ENCODE data around the gene TET3. TPM values are rescaled to one million over a fixed set of nuclear protein-coding genes. Genes with fewer than 3 reads are reported as not detected.

Gene TET3
- polyA plus RNA-seq, 2 of the 4 experiments (the other 2 are of a cell fraction), result 4.6 to 6.1 TPM

DNA sequence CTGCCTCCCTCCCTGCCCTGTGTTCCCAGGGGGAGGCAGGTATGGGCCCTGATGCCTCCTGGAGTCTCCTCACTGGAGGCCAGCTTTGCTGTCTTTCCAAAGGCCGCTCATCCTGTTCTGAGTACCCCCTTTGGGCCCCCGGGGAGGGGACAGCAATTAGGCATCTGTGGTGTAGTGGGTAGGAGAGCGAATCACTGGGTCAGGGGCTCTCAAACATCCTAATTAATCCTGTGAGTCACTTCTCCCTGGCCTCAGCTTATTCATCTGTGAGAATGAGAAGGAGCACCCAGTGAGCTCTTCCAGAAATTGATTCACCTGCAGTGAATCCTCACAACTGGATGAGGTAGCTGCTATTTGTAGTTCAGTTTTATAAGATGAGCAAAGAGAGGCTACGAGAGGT, 16.4 kb downstream of the TET3 start (continued):
- TF ChIP-seq, protein P1, sequence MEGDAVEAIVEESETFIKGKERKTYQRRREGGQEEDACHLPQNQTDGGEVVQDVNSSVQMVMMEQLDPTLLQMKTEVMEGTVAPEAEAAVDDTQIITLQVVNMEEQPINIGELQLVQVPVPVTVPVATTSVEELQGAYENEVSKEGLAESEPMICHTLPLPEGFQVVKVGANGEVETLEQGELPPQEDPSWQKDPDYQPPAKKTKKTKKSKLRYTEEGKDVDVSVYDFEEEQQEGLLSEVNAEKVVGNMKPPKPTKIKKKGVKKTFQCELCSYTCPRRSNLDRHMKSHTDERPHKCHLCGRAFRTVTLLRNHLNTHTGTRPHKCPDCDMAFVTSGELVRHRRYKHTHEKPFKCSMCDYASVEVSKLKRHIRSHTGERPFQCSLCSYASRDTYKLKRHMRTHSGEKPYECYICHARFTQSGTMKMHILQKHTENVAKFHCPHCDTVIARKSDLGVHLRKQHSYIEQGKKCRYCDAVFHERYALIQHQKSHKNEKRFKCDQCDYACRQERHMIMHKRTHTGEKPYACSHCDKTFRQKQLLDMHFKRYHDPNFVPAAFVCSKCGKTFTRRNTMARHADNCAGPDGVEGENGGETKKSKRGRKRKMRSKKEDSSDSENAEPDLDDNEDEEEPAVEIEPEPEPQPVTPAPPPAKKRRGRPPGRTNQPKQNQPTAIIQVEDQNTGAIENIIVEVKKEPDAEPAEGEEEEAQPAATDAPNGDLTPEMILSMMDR (IDR thresholded peaks at IDR 0.05), result no peak
- TF ChIP-seq, protein P2, sequence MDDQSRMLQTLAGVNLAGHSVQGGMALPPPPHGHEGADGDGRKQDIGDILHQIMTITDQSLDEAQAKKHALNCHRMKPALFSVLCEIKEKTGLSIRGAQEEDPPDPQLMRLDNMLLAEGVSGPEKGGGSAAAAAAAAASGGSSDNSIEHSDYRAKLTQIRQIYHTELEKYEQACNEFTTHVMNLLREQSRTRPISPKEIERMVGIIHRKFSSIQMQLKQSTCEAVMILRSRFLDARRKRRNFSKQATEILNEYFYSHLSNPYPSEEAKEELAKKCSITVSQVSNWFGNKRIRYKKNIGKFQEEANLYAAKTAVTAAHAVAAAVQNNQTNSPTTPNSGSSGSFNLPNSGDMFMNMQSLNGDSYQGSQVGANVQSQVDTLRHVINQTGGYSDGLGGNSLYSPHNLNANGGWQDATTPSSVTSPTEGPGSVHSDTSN (IDR thresholded peaks at IDR 0.05), result no peak
- TF ChIP-seq, protein P3, sequence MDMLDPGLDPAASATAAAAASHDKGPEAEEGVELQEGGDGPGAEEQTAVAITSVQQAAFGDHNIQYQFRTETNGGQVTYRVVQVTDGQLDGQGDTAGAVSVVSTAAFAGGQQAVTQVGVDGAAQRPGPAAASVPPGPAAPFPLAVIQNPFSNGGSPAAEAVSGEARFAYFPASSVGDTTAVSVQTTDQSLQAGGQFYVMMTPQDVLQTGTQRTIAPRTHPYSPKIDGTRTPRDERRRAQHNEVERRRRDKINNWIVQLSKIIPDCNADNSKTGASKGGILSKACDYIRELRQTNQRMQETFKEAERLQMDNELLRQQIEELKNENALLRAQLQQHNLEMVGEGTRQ (IDR thresholded peaks at IDR 0.05), result no peak
- TF ChIP-seq POLR2A (IDR thresholded peaks at IDR 0.05; ENCODE audit: low read length) (no peak), RFX5 (IDR thresholded peaks at IDR 0.05) (no peak), GATA3 (IDR thresholded peaks at IDR 0.05; ENCODE audit: borderline replicate concordance) (no peak), ZFP36 (IDR thresholded peaks at IDR 0.05; ENCODE audit: borderline replicate concordance, partially characterized antibody) (no peak), ESRRA (IDR thresholded peaks at IDR 0.05; ENCODE audit: borderline replicate concordance, low read length) (no peak)

DNA sequence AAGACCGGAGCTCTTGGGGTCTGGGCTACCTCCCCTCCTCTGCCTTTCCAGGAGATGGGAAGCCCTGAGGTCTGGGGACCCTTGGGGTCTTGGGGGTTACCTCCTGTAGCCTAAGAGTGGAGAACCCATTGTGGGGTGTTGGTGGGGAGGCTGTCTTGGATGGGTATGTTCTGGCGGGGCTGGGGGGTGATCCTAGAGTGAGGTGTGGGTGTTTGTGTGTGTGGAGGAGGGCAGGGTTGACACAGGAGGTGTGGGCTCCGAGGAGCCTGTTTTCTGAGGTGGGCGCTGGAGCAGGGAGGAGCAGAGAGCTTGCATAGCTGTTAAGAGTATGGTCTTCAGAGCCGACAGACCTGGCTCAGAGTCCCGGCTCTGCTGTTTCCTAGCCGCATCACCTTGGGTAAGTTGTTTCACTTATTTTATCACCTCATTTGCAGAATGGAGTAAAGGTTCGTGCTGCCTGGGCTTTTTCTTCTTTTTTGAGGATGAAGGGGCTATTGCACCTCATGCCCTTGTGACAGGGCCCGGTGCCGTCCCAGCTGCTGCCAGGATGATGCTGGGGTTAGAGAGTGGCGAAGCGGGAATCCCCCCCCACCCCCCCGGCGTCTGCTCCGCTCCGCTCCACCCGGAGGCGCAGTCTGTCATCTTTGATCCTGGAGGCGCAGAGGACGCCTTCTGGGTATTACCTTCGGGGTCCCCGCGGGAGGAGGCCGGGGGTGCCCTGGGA, 17.2 kb downstream of the TET3 start:
- FAIRE-seq, result no peak
- CTCF ChIA-PET, result interaction anchor here (1.9 to 2.1 kb wide), 2 partner anchors 150 to 178 kb away, joined by 7 to 9 read pairs; no protein-coding TSS in a partner anchor

GRCh38 chr2:74002505-74003421, 18.1 kb downstream of the TET3 start:
- POLR2A ChIA-PET, result no interaction called here
- peak overlapping the region; percentile 35 for H3K4me3 ChIP-seq
- no peak for TF ChIP-seq HES2 (IDR thresholded peaks at IDR 0.05)
- TF ChIP-seq, protein P2 (IDR thresholded peaks at IDR 0.05), result no peak
- no peak for TF ChIP-seq EHF (CRISPR knock-in tag; IDR thresholded peaks at IDR 0.05)
- TF ChIP-seq, protein P4, sequence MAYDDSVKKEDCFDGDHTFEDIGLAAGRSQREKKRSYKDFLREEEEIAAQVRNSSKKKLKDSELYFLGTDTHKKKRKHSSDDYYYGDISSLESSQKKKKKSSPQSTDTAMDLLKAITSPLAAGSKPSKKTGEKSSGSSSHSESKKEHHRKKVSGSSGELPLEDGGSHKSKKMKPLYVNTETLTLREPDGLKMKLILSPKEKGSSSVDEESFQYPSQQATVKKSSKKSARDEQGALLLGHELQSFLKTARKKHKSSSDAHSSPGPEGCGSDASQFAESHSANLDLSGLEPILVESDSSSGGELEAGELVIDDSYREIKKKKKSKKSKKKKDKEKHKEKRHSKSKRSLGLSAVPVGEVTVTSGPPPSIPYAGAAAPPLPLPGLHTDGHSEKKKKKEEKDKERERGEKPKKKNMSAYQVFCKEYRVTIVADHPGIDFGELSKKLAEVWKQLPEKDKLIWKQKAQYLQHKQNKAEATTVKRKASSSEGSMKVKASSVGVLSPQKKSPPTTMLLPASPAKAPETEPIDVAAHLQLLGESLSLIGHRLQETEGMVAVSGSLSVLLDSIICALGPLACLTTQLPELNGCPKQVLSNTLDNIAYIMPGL (CRISPR knock-in tag; IDR thresholded peaks at IDR 0.05; ENCODE audit: borderline replicate concordance), result no peak
- TF ChIP-seq HDAC2 (IDR thresholded peaks at IDR 0.05), result no peak
- no peak for TF ChIP-seq RCOR1 (IDR thresholded peaks at IDR 0.05; ENCODE audit: low read depth, low read length)
- TF ChIP-seq HEYL (CRISPR knock-in tag; IDR thresholded peaks at IDR 0.05), result no peak

More for the DNA sequence above, 17.2 kb downstream of the TET3 start:
- H3K4me2 ChIP-seq, result peak overlapping the region; percentile 64
- 71% methylated on average over 20 of the region's 24 CpGs for WGBS (ENCODE audit: missing lambda C conversion rate)
- no peak for DNase-seq (ENCODE audit: low read depth in 1 of 2, low spot score in 1 of 2)
- no peak for TF ChIP-seq JUN (IDR thresholded peaks at IDR 0.05)
- TF ChIP-seq HDAC2 (IDR thresholded peaks at IDR 0.05), result no peak
- TF ChIP-seq ZC3H11A (IDR thresholded peaks at IDR 0.05), result no peak
- no peak for TF ChIP-seq EP300 (IDR thresholded peaks at IDR 0.05)
- TF ChIP-seq FOXS1 (CRISPR knock-in tag; IDR thresholded peaks at IDR 0.05), result no peak
- TF ChIP-seq TFCP2L1 (CRISPR knock-in tag; IDR thresholded peaks at IDR 0.05), result no peak
- TF ChIP-seq, protein P2 (IDR thresholded peaks at IDR 0.05), result no peak
- TF ChIP-seq RCOR1 (IDR thresholded peaks at IDR 0.05; ENCODE audit: low read depth, low read length), result no peak
- TF ChIP-seq RARB (CRISPR knock-in tag; IDR thresholded peaks at IDR 0.05), result no peak
- no peak for TF ChIP-seq MAX (IDR thresholded peaks at IDR 0.05)
- no peak for TF ChIP-seq CEBPB (IDR thresholded peaks at IDR 0.05)
- TF ChIP-seq CBX8 (IDR thresholded peaks at IDR 0.05), result no peak
- no peak for TF ChIP-seq CHD4 (IDR thresholded peaks at IDR 0.05; ENCODE audit: borderline replicate concordance)
- TF ChIP-seq TP53 (CRISPR knock-in tag; IDR thresholded peaks at IDR 0.05), result no peak
- no peak for TF ChIP-seq JUNB (IDR thresholded peaks at IDR 0.05)
- no peak for TF ChIP-seq KDM1A (IDR thresholded peaks at IDR 0.05; ENCODE audit: low read depth)
- no peak for TF ChIP-seq RFX5 (IDR thresholded peaks at IDR 0.05)
- peaks cover 27% of the 10 kb centered on the region for H3K4me1 ChIP-seq
- H3K27ac ChIP-seq, result peak overlapping the region in 1 of 2 experiments; percentile 61; a peak in 2 of 6 replicates
- POLR2A ChIA-PET, result no interaction called here
- H3K9me3 ChIP-seq, result no peaks in the 10 kb centered on the region
- H3K4me3 ChIP-seq, result peak overlapping the region; percentile 35; the same call in 2 of the 3 replicates
- ATAC-seq, result peak in 1 of 2 experiments; percentile 31; a peak in 4 of 6 replicates

More at GRCh38 chr2:74002505-74003421, 18.1 kb downstream of the TET3 start:
- DNase-seq (ENCODE audit: low read depth in 1 of 2, low spot score in 1 of 2), result peak in 1 of 2 experiments; percentile 33
- Histone ChIP-seq H3K4me2 (peak overlapping the region; percentile 64), H3K4me1 (peaks cover 27% of the 10 kb centered on the region), H3K27ac (peak overlapping the region in 1 of 2 experiments; percentile 61; a peak in 2 of 6 replicates), H3K9me3 (no peaks in the 10 kb centered on the region)
- WGBS (ENCODE audit: missing lambda C conversion rate), result 85% methylated on average over 47 of the region's 68 CpGs
- no peak for FAIRE-seq
- ATAC-seq, result peak; percentile 60 to 84
- CTCF ChIA-PET, result interaction anchor here (0.6 to 1.9 kb wide), 2 partner anchors 149 to 360 kb away, joined by 4 to 7 read pairs; no protein-coding TSS in a partner anchor
